Caco-2 (cell line): ENCODE results near the gene C14orf132. TPM values are rescaled to one million over a fixed set of nuclear protein-coding genes. Genes with fewer than 3 reads are reported as not detected.

Experiments
- BruUV-seq: library from RNA; stranded (reverse); fragments of 400-500 nt; replicated peaks from 2 replicates; lab custom pipeline; 2021; lab: Mats Ljungman, UMichigan
- CTCF ChIA-PET: fragments of 300-600 bp; sonication (Branson Sonifier 250); formaldehyde crosslinking; loops from one replicate; lab custom pipeline; 2022; ENCODE audit warnings: antibody characterized with exemption; lab: Charles Lee
- POLR2A ChIA-PET: fragments of 300-600 bp; sonication (Branson Sonifier 250); formaldehyde crosslinking; loops from one replicate; lab custom pipeline; 2022; ENCODE audit warnings: antibody characterized with exemption; lab: Charles Lee
- DNase-seq, 2 experiments: peaks; one replicate each; pipeline versions ENCODE4 v3.0.0 to v3.0.0-alpha.2; 2020 to 2022
- H3K27me3 ChIP-seq: replicated peaks from 2 replicates; pipeline ENCODE4 v1.6.0; 2011; ENCODE audit warnings: low read length; ENCODE audit not compliant: control insufficient read depth, insufficient read depth
- H3K36me3 ChIP-seq: 2 replicates; pipeline ENCODE4 v1.5.1; 2011; ENCODE audit warnings: low read length; ENCODE audit not compliant: control insufficient read depth, insufficient read depth
- H3K4me1 ChIP-seq: fragments of 250-450 bp; sonication (Bioruptor Pico); 2 replicates; pipeline ENCODE4 v1.5.1; 2020; ENCODE audit warnings: mild to moderate bottlenecking
- H3K4me3 ChIP-seq: 2 replicates; pipeline ENCODE4 v1.5.1; 2011; ENCODE audit warnings: low read depth, mild to moderate bottlenecking, control low read depth, low read length
- H3K9me3 ChIP-seq: fragments of 250-450 bp; sonication (Bioruptor Pico); 2 replicates; pipeline ENCODE4 v1.5.1; 2020; ENCODE audit warnings: mild to moderate bottlenecking, moderate library complexity
- H3K27ac Mint-ChIP-seq: one replicate; pipeline ENCODE4 v1.8.0; 2022; ENCODE audit warnings: mixed read lengths; ENCODE audit not compliant: unreplicated experiment
- H3K27me3 Mint-ChIP-seq: one replicate; pipeline ENCODE4 v1.8.0; 2022; ENCODE audit warnings: mixed read lengths; ENCODE audit not compliant: insufficient read depth, unreplicated experiment
- H3K36me3 Mint-ChIP-seq: one replicate; pipeline ENCODE4 v1.8.0; 2022; ENCODE audit warnings: mild to moderate bottlenecking, mixed read lengths; ENCODE audit not compliant: insufficient read depth, unreplicated experiment
- H3K4me1 Mint-ChIP-seq: one replicate; pipeline ENCODE4 v1.8.0; 2022; ENCODE audit warnings: low read depth, mixed read lengths; ENCODE audit not compliant: unreplicated experiment
- H3K4me3 Mint-ChIP-seq: one replicate; pipeline ENCODE4 v1.8.0; 2022; ENCODE audit warnings: mild to moderate bottlenecking, moderate library complexity, mixed read lengths; ENCODE audit not compliant: unreplicated experiment
- H3K9me3 Mint-ChIP-seq: one replicate; pipeline ENCODE4 v1.8.0; 2022; ENCODE audit warnings: mixed read lengths; ENCODE audit not compliant: unreplicated experiment
- intact Hi-C: fragments of 100-400 bp; cut with micrococcal nuclease; formaldehyde crosslinking; loops from one replicate; pipeline ENCODE4 v1.10.0; 2022; ENCODE audit not compliant: unreplicated experiment
- total RNA-seq: library from RNA; stranded (reverse); gene quantifications from 2 replicates; pipeline ENCODE4 v1.2.3, GENCODE V29; 2022
- TF ChIP-seq, protein P1 (sequence below), 2 experiments: fragments of 200-600 bp in 1 of 2; IDR thresholded peaks; 1 replicate in 1 of 2; 2 replicates in 1 of 2; pipeline versions ENCODE4 v1.5.1 to v1.8.0; 2011 to 2022; ENCODE audit warnings: antibody characterized with exemption in 1 of 2, control low read depth in 1 of 2, inconsistent platforms in 1 of 2, low read depth in 1 of 2, low read length in 1 of 2, mild to moderate bottlenecking in 1 of 2, moderate library complexity in 1 of 2; ENCODE audit not compliant: insufficient read depth in 1 of 2, severe bottlenecking in 1 of 2, unreplicated experiment in 1 of 2

The C14orf132 gene
- total RNA-seq, 1 experiment from 2014 or later: 0.20 TPM

DNA sequence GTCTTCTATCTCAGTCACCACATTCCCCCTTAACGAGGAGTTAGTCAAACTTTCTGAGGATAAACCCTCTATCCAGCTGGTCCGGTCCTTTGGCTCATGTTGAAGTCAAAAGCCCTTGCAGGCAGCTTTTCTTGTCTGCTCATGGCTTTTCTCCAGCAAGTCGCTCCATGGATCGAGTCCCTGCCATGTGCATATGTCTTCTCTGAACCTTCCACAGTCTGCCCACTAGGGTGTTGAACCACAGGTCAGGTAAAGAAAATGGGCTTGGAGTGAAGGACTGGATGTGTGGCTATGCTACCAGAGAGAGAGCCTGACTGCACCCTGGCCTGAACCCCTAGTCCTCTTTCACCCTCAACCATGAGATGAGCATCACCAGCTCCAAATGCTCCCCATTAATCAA is 22.8 kb downstream of the C14orf132 start:
- H3K36me3 Mint-ChIP-seq: no peaks in the 10 kb centered on the region
- BruUV-seq: no TSS peak

DNA sequence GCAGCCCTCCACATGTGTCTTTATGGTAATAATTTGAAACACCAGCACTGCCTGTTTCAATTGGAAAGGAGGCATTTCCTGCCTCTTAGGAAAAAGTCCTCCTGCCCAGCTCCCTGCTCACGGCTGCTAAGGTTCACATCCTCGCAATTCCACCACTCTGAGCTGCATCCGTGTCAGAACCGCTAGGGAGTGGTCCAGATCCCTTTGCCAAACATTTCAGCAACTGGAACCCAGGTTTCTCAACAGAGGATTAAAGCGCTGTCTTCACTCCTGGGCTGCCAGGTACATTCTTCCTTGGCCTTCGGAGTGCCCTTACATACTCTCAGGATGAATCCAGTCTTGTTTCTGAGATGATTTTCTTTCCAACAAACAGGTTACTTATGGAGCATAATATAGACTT is 23.3 kb downstream of the C14orf132 start:
- TF ChIP-seq, protein P1, sequence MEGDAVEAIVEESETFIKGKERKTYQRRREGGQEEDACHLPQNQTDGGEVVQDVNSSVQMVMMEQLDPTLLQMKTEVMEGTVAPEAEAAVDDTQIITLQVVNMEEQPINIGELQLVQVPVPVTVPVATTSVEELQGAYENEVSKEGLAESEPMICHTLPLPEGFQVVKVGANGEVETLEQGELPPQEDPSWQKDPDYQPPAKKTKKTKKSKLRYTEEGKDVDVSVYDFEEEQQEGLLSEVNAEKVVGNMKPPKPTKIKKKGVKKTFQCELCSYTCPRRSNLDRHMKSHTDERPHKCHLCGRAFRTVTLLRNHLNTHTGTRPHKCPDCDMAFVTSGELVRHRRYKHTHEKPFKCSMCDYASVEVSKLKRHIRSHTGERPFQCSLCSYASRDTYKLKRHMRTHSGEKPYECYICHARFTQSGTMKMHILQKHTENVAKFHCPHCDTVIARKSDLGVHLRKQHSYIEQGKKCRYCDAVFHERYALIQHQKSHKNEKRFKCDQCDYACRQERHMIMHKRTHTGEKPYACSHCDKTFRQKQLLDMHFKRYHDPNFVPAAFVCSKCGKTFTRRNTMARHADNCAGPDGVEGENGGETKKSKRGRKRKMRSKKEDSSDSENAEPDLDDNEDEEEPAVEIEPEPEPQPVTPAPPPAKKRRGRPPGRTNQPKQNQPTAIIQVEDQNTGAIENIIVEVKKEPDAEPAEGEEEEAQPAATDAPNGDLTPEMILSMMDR (IDR thresholded peaks at IDR 0.05; ENCODE audit: insufficient read depth in 1 of 2, low read depth in 1 of 2, low read length in 1 of 2, severe bottlenecking in 1 of 2, unreplicated experiment in 1 of 2): no peak
- Mint-ChIP-seq H3K4me3 (no peak overlapping the region), H3K9me3 (no peaks in the 10 kb centered on the region), H3K27me3 (peaks cover 12% of the 10 kb centered on the region), H3K27ac (no peak overlapping the region), H3K36me3 (no peaks in the 10 kb centered on the region), H3K4me1 (no peaks in the 10 kb centered on the region)
- BruUV-seq: no TSS peak
- POLR2A ChIA-PET: no interaction called here
- Histone ChIP-seq H3K4me1 (no peaks in the 10 kb centered on the region), H3K27me3 (peaks cover 1% of the 10 kb centered on the region; the same call in 1 of the 2 replicates), H3K9me3 (no peaks in the 10 kb centered on the region), H3K4me3 (no peak overlapping the region), H3K36me3 (no peaks in the 10 kb centered on the region)
- DNase-seq: no peak
- CTCF ChIA-PET: no interaction called here
- intact Hi-C loops: no loop called here

More for the DNA sequence above, 22.8 kb downstream of the C14orf132 start:
- H3K4me1 Mint-ChIP-seq: no peaks in the 10 kb centered on the region
- TF ChIP-seq, protein P1 (IDR thresholded peaks at IDR 0.05; ENCODE audit: insufficient read depth in 1 of 2, low read depth in 1 of 2, low read length in 1 of 2, severe bottlenecking in 1 of 2, unreplicated experiment in 1 of 2): no peak
- Histone ChIP-seq H3K27me3 (peaks cover 1% of the 10 kb centered on the region; the same call in 1 of the 2 replicates), H3K36me3 (no peaks in the 10 kb centered on the region), H3K9me3 (no peaks in the 10 kb centered on the region), H3K4me1 (no peaks in the 10 kb centered on the region), H3K4me3 (no peak overlapping the region)
- H3K4me3 Mint-ChIP-seq: no peak overlapping the region
- no peak for DNase-seq
- H3K9me3 Mint-ChIP-seq: no peaks in the 10 kb centered on the region
- peaks cover 12% of the 10 kb centered on the region for H3K27me3 Mint-ChIP-seq
- intact Hi-C loops: no loop called here
- ChIA-PET CTCF (no interaction called here), POLR2A (no interaction called here)
- H3K27ac Mint-ChIP-seq: no peak overlapping the region

DNA sequence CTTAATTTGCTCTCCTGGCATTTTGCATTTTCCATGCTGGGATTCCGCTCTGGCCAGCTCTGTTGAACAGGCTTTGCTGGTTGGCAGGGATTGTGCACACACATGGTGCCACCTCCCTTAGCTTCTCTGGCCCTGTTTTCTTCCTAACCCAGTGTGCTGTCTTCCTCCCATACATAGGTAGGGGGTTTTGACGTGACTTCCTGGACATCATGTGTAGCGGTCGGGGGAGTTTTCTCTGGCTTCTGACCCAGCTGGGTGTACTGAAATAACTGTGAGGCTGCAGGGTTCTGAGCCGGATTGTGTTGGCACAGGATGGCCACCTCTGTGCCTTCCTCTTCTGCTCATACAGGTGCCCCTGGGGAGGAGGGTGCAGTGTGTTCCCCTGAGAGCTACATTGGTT is 25.7 kb downstream of the C14orf132 start:
- ChIA-PET CTCF (no interaction called here), POLR2A (no interaction called here)
- no peak overlapping the region for H3K4me3 ChIP-seq
- H3K9me3 ChIP-seq: no peaks in the 10 kb centered on the region
- no peaks in the 10 kb centered on the region; the same call in 1 of the 2 replicates for H3K27me3 ChIP-seq
- BruUV-seq: no TSS peak
- no peak for DNase-seq
- H3K4me1 ChIP-seq: no peaks in the 10 kb centered on the region
- Mint-ChIP-seq H3K9me3 (no peaks in the 10 kb centered on the region), H3K4me3 (no peak overlapping the region), H3K27me3 (peaks cover 4% of the 10 kb centered on the region), H3K4me1 (no peaks in the 10 kb centered on the region), H3K27ac (no peak overlapping the region), H3K36me3 (no peaks in the 10 kb centered on the region)
- intact Hi-C loops: no loop called here
- TF ChIP-seq, protein P1 (IDR thresholded peaks at IDR 0.05; ENCODE audit: insufficient read depth in 1 of 2, low read depth in 1 of 2, low read length in 1 of 2, severe bottlenecking in 1 of 2, unreplicated experiment in 1 of 2): no peak
- no peaks in the 10 kb centered on the region for H3K36me3 ChIP-seq
